ENCODE data around the gene GPR68.
"Not testable (repeated sequence)": the region's sequence is repeated elsewhere in the genome, so short reads cannot be mapped to it uniquely, and the experiment has no call there.

The GPR68 gene

DNA sequence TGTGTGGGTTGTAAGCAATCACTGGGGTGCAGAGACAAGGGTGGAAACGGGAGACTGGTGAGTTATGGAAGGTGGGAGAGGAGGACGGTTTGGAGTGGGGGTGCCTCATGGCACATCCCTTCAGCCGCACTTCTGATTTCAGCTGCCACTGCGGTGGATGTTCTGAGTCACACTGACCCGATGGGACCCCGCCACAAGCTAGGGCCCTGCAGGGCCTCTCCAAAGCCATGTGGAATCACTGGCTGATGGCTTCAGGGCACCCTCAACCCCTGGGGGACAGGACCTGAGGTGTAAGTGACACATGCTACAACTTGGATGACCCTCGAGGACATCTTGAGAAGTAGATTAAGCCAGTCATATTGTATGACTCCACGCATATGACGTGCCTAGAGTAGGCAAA, 53.7 kb downstream of the GPR68 start:
- no peak for DNase-seq (ENCODE audit: low spot score)

DNA sequence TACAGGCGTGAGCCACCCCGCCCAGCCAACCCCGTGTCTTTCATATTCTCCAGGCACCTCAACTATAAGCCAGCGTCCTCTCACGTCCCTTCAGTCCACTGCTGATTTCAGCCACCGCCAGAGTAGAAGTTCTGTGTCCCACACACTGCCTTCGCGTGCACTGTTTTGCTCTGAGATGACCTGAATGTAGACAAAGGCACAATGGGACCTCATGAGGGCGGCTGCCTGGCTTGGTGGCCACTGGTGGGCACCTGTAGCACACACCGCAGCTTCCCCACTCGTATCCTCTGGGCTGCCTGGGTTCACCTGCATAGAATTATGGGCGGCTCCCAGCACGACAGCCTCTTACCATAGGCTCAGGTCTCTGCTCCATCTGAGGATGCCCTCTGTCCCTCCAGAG, 57.2 kb downstream of the GPR68 start:
- no peak for DNase-seq (ENCODE audit: low spot score)

DNA sequence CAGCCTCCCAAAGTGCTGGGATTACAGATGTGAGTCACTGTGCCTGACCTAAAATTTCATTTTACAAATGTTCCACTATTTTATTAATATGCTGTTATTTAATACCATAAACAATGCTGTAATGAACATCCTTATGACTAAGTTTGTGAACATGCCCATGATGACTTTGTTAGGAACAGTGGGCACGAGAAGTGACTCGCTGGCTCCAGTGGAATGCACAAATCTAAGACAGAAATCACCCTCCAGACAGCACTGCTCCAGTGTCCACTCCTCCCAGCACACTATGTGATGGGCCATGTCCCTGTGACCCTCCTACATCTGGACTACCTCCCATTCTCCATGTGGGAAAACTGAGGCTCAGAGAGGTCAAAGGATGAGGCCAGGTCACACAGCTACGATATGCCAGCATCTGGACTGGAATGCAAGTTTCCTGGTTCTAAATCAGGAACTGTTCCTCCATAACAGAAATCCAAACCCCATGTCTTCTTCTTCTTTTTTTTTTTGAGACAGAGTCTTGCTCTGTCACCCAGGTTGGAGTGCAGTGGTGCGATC, 57.9 kb downstream of the GPR68 start:
- DNase-seq (ENCODE audit: low spot score) = no peak

DNA sequence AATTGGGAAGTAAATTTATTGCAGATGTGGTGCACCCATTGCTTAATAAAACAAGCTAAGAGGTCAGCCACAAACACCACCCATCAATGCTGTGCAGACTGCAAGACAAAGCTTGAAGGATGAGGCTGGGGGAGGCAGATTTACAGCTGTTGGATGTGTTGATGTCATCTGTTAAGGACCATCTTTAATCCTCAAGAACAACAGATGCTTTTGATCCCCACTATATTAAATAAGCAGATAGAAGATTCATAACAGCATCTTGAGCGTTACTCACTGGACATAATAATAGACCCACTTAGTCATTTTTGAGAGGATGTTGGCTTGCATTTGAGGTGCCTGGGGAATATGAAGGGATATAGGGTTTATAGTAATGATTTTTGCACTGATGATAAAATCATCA, 58.8 kb downstream of the GPR68 start:
- no peak for DNase-seq (ENCODE audit: low spot score)

DNA sequence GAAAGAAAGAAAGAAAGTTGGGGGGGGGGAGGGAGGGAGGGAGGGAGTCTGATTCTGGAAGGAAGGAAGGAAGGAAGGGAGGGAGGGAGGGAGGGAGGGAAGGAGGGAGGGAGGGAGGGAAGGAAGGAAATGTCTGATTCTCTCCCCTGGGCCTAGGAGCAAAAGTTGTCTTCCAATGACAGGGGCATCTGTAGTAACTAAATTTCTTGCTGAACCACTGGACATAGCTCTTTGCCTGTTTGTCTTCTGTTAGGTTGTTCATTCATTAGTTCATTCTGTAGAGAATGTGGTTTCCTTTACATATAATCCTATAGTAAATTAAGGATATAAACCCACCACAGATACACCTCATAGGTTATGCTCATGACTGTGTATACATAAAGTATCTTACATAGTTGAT, 59.9 kb downstream of the GPR68 start:
- DNase-seq (ENCODE audit: low spot score) = no peak

DNA sequence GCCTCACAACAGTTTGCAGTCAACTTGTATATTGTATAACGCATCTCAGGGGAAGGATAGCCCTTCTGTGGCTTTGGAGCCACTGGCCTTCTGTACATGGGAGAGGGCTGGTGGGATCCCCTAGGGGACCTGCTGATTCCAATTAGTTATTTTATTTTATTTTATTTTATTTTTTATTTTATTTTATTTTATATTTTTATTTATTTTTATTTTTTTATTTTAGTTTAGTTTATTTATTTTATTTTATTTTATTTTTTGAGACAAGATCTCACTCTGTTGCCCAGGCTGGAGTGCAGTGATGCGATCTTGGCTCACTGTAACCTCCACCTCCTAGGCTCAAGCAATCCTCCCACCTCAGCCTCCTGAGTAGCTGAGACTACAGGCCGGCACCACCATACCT, 61.8 kb downstream of the GPR68 start:
- not testable (repeated sequence) for DNase-seq (ENCODE audit: low spot score)

Data from iPS-NIHi11 (cell line).